Mesothelial cell of epicardium (in vitro differentiated cells): ENCODE data around the gene TMEM125. TPM values are rescaled to one million over a fixed set of nuclear protein-coding genes. Genes with fewer than 3 reads are reported as not detected.

Experiments used
- DNase-seq, 2 experiments: peaks; one replicate each; pipeline ENCODE4 v3.0.0; 2021; ENCODE audit warnings: low spot score in 2 of 2; ENCODE audit not compliant: unreplicated experiment in 2 of 2
- H3K27ac Mint-ChIP-seq: 2 replicates; pipeline ENCODE4 v1.8.0; 2021; ENCODE audit warnings: mixed read lengths
- H3K27me3 Mint-ChIP-seq: 2 replicates; pipeline ENCODE4 v1.8.0; 2021; ENCODE audit warnings: low read depth, mixed read lengths
- H3K36me3 Mint-ChIP-seq: 2 replicates; pipeline ENCODE4 v1.8.0; 2021; ENCODE audit warnings: mixed read lengths
- H3K4me1 Mint-ChIP-seq: 2 replicates; pipeline ENCODE4 v1.8.0; 2021; ENCODE audit warnings: mixed read lengths
- H3K4me3 Mint-ChIP-seq: 2 replicates; pipeline ENCODE4 v1.8.0; 2021; ENCODE audit warnings: mild to moderate bottlenecking, moderate library complexity, mixed read lengths
- H3K9me3 Mint-ChIP-seq: 2 replicates; pipeline ENCODE4 v1.8.0; 2021; ENCODE audit warnings: mixed read lengths
- CTCF ChIP-seq: fragments of 200-600 bp; sonication (generic); IDR thresholded peaks from one replicate; pipeline ENCODE4 v1.5.0; 2021; ENCODE audit warnings: antibody characterized with exemption; ENCODE audit not compliant: unreplicated experiment
- total RNA-seq: library from RNA; stranded (reverse); gene quantifications from 3 replicates; pipeline ENCODE4 v1.2.1, GENCODE V29; 2021

Gene TMEM125
- total RNA-seq, 1 donor from 2014 or later, result 9.2 TPM

GRCh38 chr1:43316738-43317520 lies 47.1 kb downstream of the TMEM125 start:
- TF ChIP-seq CTCF, result no peak
- DNase-seq, result no peak
- no peaks in the 10 kb centered on the region for H3K36me3 Mint-ChIP-seq
- no peak overlapping the region for H3K27ac Mint-ChIP-seq
- H3K9me3 Mint-ChIP-seq, result no peaks in the 10 kb centered on the region
- H3K4me3 Mint-ChIP-seq, result no peak overlapping the region
- H3K27me3 Mint-ChIP-seq, result no peaks in the 10 kb centered on the region
- H3K4me1 Mint-ChIP-seq, result no peaks in the 10 kb centered on the region

DNA sequence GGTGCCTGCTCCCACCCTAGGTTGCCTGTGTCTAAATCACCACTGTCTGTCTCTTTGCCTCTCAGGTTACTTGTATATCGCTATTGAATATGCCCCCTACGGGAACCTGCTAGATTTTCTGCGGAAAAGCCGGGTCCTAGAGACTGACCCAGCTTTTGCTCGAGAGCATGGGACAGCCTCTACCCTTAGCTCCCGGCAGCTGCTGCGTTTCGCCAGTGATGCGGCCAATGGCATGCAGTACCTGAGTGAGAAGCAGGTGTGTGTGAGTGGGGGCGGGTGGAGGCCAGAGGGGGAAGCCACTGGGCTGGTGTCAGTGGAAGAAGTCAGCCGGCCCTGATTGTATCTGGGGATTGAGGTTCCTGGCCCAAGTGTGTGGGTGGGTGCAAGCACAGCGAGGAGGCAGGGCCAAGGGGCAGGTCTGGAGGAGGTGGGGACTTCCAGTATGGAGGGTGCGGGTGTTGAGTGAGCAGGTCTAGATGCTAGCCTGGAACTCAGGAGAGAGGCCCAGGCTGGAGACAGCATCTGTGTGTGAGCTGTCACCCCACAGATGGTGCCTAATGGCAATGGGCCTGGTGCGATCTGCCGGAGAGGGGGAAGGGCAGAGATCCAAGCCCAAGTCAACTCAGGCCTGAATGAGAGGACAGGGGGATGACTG lies 48.2 kb downstream of the TMEM125 start:
- no peak for DNase-seq

DNA sequence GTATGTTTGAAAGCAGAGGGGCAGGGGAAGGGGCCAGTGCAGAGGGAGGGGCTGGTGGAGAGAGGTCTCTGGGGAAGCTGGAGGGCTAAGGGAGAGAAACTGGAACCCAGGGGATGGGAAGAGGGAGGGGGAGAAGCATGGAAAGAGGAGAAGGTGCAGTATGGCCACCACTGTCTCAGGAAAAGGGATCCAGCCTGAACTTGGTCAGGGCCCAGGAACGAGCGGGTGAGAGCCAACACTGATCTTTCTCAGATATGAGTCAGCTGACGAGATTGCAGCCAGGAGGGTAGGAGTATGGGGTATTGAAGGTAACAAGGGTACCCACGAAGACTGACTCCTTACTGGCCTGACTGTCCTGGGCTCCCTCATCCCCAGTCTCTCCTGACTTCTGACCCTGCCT lies 49.0 kb downstream of the TMEM125 start:
- Mint-ChIP-seq H3K27me3 (no peaks in the 10 kb centered on the region), H3K4me3 (no peak overlapping the region), H3K36me3 (no peaks in the 10 kb centered on the region), H3K27ac (no peak overlapping the region), H3K9me3 (no peaks in the 10 kb centered on the region), H3K4me1 (no peaks in the 10 kb centered on the region)
- no peak for DNase-seq
- TF ChIP-seq CTCF, result no peak

More for the DNA sequence above, 48.2 kb downstream of the TMEM125 start:
- Mint-ChIP-seq H3K27ac (no peak overlapping the region), H3K4me1 (no peaks in the 10 kb centered on the region), H3K4me3 (no peak overlapping the region), H3K27me3 (no peaks in the 10 kb centered on the region), H3K9me3 (no peaks in the 10 kb centered on the region), H3K36me3 (no peaks in the 10 kb centered on the region)
- no peak for TF ChIP-seq CTCF

DNA sequence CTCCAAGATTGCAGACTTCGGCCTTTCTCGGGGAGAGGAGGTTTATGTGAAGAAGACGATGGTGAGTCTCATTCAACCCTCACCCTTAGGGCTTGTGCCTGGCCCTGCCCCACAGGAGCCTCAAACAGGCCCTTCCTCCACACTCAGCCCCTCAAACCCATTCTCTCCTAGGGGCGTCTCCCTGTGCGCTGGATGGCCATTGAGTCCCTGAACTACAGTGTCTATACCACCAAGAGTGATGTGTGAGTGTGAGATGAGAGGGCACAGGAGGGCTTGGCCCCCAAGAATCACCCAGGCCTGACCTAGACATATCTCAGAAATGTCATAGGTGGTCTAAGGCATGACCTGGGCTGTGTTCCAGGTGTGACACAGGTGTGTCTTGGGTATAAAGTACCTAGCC lies 49.5 kb downstream of the TMEM125 start:
- Mint-ChIP-seq H3K36me3 (no peaks in the 10 kb centered on the region), H3K4me1 (no peaks in the 10 kb centered on the region), H3K27ac (no peak overlapping the region), H3K9me3 (peaks cover 3% of the 10 kb centered on the region), H3K27me3 (no peaks in the 10 kb centered on the region), H3K4me3 (no peak overlapping the region)
- DNase-seq, result no peak
- TF ChIP-seq CTCF, result no peak

GRCh38 chr1:43319766-43320165 lies 50.0 kb downstream of the TMEM125 start:
- no peak overlapping the region for H3K27ac Mint-ChIP-seq
- no peaks in the 10 kb centered on the region for H3K4me1 Mint-ChIP-seq
- H3K4me3 Mint-ChIP-seq, result no peak overlapping the region
- H3K36me3 Mint-ChIP-seq, result no peaks in the 10 kb centered on the region
- TF ChIP-seq CTCF, result no peak
- no peaks in the 10 kb centered on the region for H3K27me3 Mint-ChIP-seq
- peaks cover 7% of the 10 kb centered on the region for H3K9me3 Mint-ChIP-seq
- DNase-seq, result no peak
